GM12801 (cell line): ENCODE measurements around the gene CACNA2D3.

ENCODE experiments used
- CTCF ChIP-seq: IDR thresholded peaks from one replicate; pipeline ENCODE4 v1.5.1; 2011; ENCODE audit warnings: control low read depth; ENCODE audit not compliant: insufficient read length; ENCODE audit errors: extremely low read depth

CACNA2D3 gene

GRCh38 chr3:54326951-54327350, 204.6 kb downstream of the CACNA2D3 start:
- no peak for TF ChIP-seq CTCF

GRCh38 chr3:54331341-54331740, 209.0 kb downstream of the CACNA2D3 start:
- TF ChIP-seq CTCF = no peak

GRCh38 chr3:54337846-54338245, 215.5 kb downstream of the CACNA2D3 start:
- TF ChIP-seq CTCF = no peak

- no peak for TF ChIP-seq CTCF
These were observed 217.3 kb downstream of the CACNA2D3 start for GRCh38 chr3:54339608-54340007.

- no peak for TF ChIP-seq CTCF
These were observed 219.5 kb downstream of the CACNA2D3 start for GRCh38 chr3:54341811-54342210.

GRCh38 chr3:54342676-54343075, 220.3 kb downstream of the CACNA2D3 start:
- no peak for TF ChIP-seq CTCF

GRCh38 chr3:54343495-54343894, 221.1 kb downstream of the CACNA2D3 start:
- TF ChIP-seq CTCF = no peak
